PC-3 (cell line): ENCODE measurements around the gene RPS5. TPM values are rescaled to one million over a fixed set of nuclear protein-coding genes. Genes with fewer than 3 reads are reported as not detected.

Experiments
- ATAC-seq: fragments of 200-7000 bp; cut with Tn5 transposase; 2 replicates; pipeline ENCODE4 v1.9.1; 2020; ENCODE audit warnings: mild to moderate bottlenecking, moderate library complexity
- BruUV-seq: library from RNA; stranded (reverse); fragments of 400-500 nt; replicated peaks from 2 replicates; lab custom pipeline; 2021; lab: Mats Ljungman, UMichigan
- CTCF ChIA-PET: fragments of 300-600 bp; sonication (Branson Sonifier 250); formaldehyde crosslinking; loops from one replicate; lab custom pipeline; 2022; ENCODE audit warnings: antibody characterized with exemption; lab: Charles Lee
- POLR2A ChIA-PET: fragments of 300-600 bp; sonication (Branson Sonifier 250); formaldehyde crosslinking; loops from one replicate; lab custom pipeline; 2022; ENCODE audit warnings: antibody characterized with exemption; ENCODE audit not compliant: unreplicated experiment; lab: Charles Lee
- DNase-seq: peaks from one replicate; pipeline ENCODE4 v3.0.0-alpha.2; 2015
- H2AFZ ChIP-seq: fragments of 300-600 bp; sonication (generic); 2 replicates; pipeline ENCODE4 v1.6.0; 2016; ENCODE audit warnings: antibody characterized with exemption, low read length
- H3F3A ChIP-seq: fragments of 300-600 bp; sonication (generic); one replicate; pipeline ENCODE4 v1.6.0; 2017; ENCODE audit warnings: antibody characterized with exemption, low read length, control low read depth, mild to moderate bottlenecking; ENCODE audit not compliant: unreplicated experiment
- H3K27ac ChIP-seq: fragments of 300-600 bp; sonication (generic); 2 replicates; pipeline ENCODE4 v1.5.1; 2016; ENCODE audit warnings: mild to moderate bottlenecking, low read length
- H3K27me3 ChIP-seq: fragments of 300-600 bp; sonication (generic); 2 replicates; pipeline ENCODE4 v1.6.1; 2016; ENCODE audit warnings: low read length, mixed read lengths
- H3K36me3 ChIP-seq: fragments of 300-600 bp; sonication (generic); 2 replicates; pipeline ENCODE4 v1.6.1; 2016; ENCODE audit warnings: low read depth, mixed run types, low read length, mixed read lengths
- H3K4me1 ChIP-seq: fragments of 300-600 bp; sonication (generic); 2 replicates; pipeline ENCODE4 v1.5.1; 2016; ENCODE audit warnings: low read length; ENCODE audit not compliant: insufficient read depth
- H3K4me2 ChIP-seq: fragments of 300-600 bp; sonication (generic); 2 replicates; pipeline ENCODE4 v1.6.0; 2016; ENCODE audit warnings: low read length
- H3K4me3 ChIP-seq: fragments of 300-600 bp; sonication (generic); 2 replicates; pipeline ENCODE4 v1.5.1; 2016; ENCODE audit warnings: mild to moderate bottlenecking, low read length, mixed read lengths
- H3K79me2 ChIP-seq: fragments of 300-600 bp; sonication (generic); 2 replicates; pipeline ENCODE4 v1.6.1; 2017; ENCODE audit warnings: low read length, mixed read lengths
- H3K9ac ChIP-seq: fragments of 300-600 bp; sonication (generic); 2 replicates; pipeline ENCODE4 v1.6.0; 2016; ENCODE audit warnings: mild to moderate bottlenecking, low read length
- H3K9me2 ChIP-seq: fragments of 300-600 bp; sonication (generic); replicated peaks from 2 replicates; pipeline ENCODE4 v1.6.1; 2016; ENCODE audit warnings: mixed run types, low read length, mixed read lengths
- H3K9me3 ChIP-seq: fragments of 300-600 bp; sonication (generic); 2 replicates; pipeline ENCODE4 v1.6.1; 2016; ENCODE audit warnings: low read length, mixed read lengths
- H4K20me1 ChIP-seq: fragments of 300-600 bp; sonication (generic); 2 replicates; pipeline ENCODE4 v1.6.1; 2016; ENCODE audit warnings: low read length, mixed read lengths
- EZH2 ChIP-seq: fragments of 300-600 bp; sonication (generic); IDR thresholded peaks from one replicate; pipeline ENCODE4 v1.6.1; 2017; ENCODE audit warnings: antibody characterized with exemption, mild to moderate bottlenecking, low read length; ENCODE audit not compliant: unreplicated experiment
- EZH2phosphoT487 ChIP-seq: fragments of 300-600 bp; sonication (generic); IDR thresholded peaks from 2 replicates; pipeline ENCODE4 v1.6.1; 2018; ENCODE audit warnings: mild to moderate bottlenecking, antibody characterized with exemption, low read length, borderline replicate concordance
- intact Hi-C: fragments of 100-400 bp; cut with micrococcal nuclease; formaldehyde crosslinking; loops from 2 replicates; pipeline ENCODE4 v1.9.0; 2023
- total RNA-seq: library from RNA; depleted of rRNA; stranded (reverse); fragments of >200 nt; gene quantifications from 2 replicates; pipeline ENCODE4 v1.2.3, GENCODE V29; 2014
- TF ChIP-seq, protein P1 (sequence below): fragments of 300-600 bp; sonication (generic); conservative IDR thresholded peaks from 2 replicates; pipeline ENCODE4 v1.5.1; 2017; ENCODE audit warnings: antibody characterized with exemption, low read depth, mild to moderate bottlenecking, low read length

Gene RPS5
- total RNA-seq, 1 experiment from 2014 or later = 3,776 TPM

DNA sequence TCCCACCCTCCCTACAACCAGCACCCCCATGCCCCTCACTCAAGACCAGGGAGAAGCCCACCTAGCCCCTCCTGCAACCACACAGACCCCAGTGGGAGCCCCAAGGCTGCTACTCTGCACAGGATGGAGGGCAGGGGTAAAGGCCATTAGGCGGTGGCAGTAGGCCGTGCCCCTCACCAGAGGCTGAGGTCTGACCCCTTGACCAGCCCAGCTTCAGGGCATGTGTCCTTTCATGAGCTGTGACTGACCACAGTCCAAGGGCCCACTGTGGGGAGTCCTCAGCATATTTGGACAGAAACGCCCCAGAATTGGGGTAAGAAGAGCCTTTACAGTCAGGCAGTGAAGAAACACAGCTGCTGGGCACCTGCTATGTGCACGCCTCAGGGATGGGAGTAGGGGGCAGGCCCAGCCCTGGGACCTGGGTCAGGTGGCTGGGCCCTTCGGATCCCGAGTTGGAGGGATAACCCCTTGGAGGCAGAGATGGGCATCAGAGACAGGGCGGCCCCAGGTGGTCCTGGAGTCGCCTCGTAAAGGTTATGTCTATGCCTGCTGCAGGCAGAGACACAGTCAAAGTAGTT is 1.7 kb upstream of the RPS5 start:
- Histone ChIP-seq H3F3A (no peaks in the 10 kb centered on the region), H2AFZ (no peak overlapping the region), H3K9ac (peak overlapping the region; percentile 91; the same call in 1 of the 2 replicates), H3K9me3 (no peaks in the 10 kb centered on the region), H4K20me1 (peaks cover 21% of the 10 kb centered on the region), H3K4me2 (peak overlapping the region; percentile 92), H3K27me3 (no peaks in the 10 kb centered on the region), H3K27ac (no peak overlapping the region), H3K79me2 (peaks cover 56% of the 10 kb centered on the region), H3K4me1 (peaks cover 32% of the 10 kb centered on the region), H3K36me3 (peaks cover 22% of the 10 kb centered on the region), H3K4me3 (peak overlapping the region; percentile 96), H3K9me2 (no peaks in the 10 kb centered on the region)
- DNase-seq (no peak), ATAC-seq (no peak)
- intact Hi-C loops = no loop called here
- TF ChIP-seq, protein P1, sequence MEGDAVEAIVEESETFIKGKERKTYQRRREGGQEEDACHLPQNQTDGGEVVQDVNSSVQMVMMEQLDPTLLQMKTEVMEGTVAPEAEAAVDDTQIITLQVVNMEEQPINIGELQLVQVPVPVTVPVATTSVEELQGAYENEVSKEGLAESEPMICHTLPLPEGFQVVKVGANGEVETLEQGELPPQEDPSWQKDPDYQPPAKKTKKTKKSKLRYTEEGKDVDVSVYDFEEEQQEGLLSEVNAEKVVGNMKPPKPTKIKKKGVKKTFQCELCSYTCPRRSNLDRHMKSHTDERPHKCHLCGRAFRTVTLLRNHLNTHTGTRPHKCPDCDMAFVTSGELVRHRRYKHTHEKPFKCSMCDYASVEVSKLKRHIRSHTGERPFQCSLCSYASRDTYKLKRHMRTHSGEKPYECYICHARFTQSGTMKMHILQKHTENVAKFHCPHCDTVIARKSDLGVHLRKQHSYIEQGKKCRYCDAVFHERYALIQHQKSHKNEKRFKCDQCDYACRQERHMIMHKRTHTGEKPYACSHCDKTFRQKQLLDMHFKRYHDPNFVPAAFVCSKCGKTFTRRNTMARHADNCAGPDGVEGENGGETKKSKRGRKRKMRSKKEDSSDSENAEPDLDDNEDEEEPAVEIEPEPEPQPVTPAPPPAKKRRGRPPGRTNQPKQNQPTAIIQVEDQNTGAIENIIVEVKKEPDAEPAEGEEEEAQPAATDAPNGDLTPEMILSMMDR = no peak
- no peak for TF ChIP-seq EZH2
- TF ChIP-seq EZH2phosphoT487 = no peak
- POLR2A ChIA-PET = no interaction called here
- CTCF ChIA-PET = no interaction called here
- BruUV-seq = no TSS peak

DNA sequence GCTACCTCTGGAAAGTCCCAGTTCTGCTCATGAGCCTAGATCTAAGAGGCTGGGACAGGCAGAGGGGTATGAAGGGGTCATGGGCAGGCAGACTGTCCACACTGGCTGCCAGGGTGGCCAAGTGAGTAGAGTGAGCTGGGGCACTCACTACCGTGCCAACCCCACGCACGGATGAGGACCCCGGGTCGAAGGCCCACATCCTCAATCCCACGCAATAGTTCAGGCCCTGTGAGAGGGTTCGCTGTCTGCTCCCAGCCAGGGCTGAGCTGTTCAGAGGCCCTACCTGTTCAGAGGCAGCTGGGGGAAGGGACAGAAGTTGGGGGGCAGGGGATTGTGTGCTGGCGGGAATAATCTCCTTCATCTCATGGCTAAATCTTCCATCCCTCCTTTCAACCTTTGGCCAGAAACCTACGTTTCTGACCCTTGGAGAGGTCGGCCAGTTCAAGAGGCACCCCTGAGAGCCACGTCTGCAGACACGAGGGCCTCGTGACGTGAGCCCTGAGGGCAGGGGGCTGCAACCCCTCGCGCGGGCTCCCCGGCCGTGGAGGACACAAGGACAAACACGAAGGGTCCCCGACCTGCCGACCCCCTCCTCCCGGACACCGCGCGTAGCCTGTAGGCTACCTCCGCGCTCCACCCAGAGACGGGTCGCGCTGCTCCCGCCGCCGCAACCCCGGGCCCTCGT is 1.0 kb upstream of the RPS5 start:
- no peak; the same call in 1 of the 2 replicates for ATAC-seq
- H3K27ac ChIP-seq = peak overlapping the region; percentile 86
- ChIA-PET CTCF (no interaction called here), POLR2A (no interaction called here)
- peak overlapping the region; percentile 96 for H3K4me3 ChIP-seq
- H4K20me1 ChIP-seq = peaks cover 27% of the 10 kb centered on the region
- H3K79me2 ChIP-seq = peaks cover 62% of the 10 kb centered on the region
- H3K36me3 ChIP-seq = peaks cover 29% of the 10 kb centered on the region
- intact Hi-C loops = no loop called here
- BruUV-seq = no TSS peak
- peaks cover 35% of the 10 kb centered on the region for H3K4me1 ChIP-seq
- peak overlapping the region; percentile 70 for H2AFZ ChIP-seq
- H3K27me3 ChIP-seq = no peaks in the 10 kb centered on the region
- DNase-seq = no peak
- H3F3A ChIP-seq = no peaks in the 10 kb centered on the region
- H3K4me2 ChIP-seq = peak overlapping the region; percentile 92
- peak overlapping the region; percentile 91 for H3K9ac ChIP-seq
- no peaks in the 10 kb centered on the region for H3K9me3 ChIP-seq
- no peak for TF ChIP-seq EZH2
- TF ChIP-seq EZH2phosphoT487 = no peak
- TF ChIP-seq, protein P1 = no peak
- H3K9me2 ChIP-seq = no peaks in the 10 kb centered on the region
